Naive thymus-derived CD4-positive, alpha-beta T cell (primary cell): ENCODE measurements around the gene STON2. TPM values are rescaled to one million over a fixed set of nuclear protein-coding genes. Genes with fewer than 3 reads are reported as not detected.
A peak's percentile ranks its signal among the peaks of the same experiment; 100 is the strongest.
"Not testable (repeated sequence)": the region's sequence is repeated elsewhere in the genome, so short reads cannot be mapped to it uniquely, and the experiment has no call there.

ENCODE experiments used
- ATAC-seq: fragments of 150-1000 bp; cut with Tn5 transposase; 2 replicates; pipeline ENCODE4 v1.10.0; 2021; ENCODE audit warnings: mild to moderate bottlenecking, moderate library complexity
- CTCF ChIA-PET: fragments of 350-600 bp; sonication (Branson Sonifier 250); formaldehyde crosslinking; loops from one replicate; lab custom pipeline; 2021; ENCODE audit warnings: antibody characterized with exemption; lab: Charles Lee
- POLR2A ChIA-PET: fragments of 350-600 bp; sonication (Branson Sonifier 250); formaldehyde crosslinking; loops from one replicate; lab custom pipeline; 2021; ENCODE audit warnings: antibody characterized with exemption, inconsistent platforms; lab: Charles Lee
- DNase-seq, 9 donors: peaks; one replicate each; pipeline versions ENCODE4 v3.0.0 to v3.0.0-alpha.2; 2020 to 2022; ENCODE audit warnings: mixed read lengths in 1 of 9
- H3K27ac ChIP-seq: one replicate; pipeline ENCODE4 v1.7.0; 2013; ENCODE audit warnings: mild to moderate bottlenecking, low read depth, low read length, moderate library complexity
- H3K27me3 ChIP-seq, 2 donors: one replicate each; pipeline ENCODE4 v1.7.0; 2013; ENCODE audit warnings: low read length in 2 of 2, mild to moderate bottlenecking in 2 of 2, moderate library complexity in 2 of 2; ENCODE audit not compliant: control insufficient read depth in 2 of 2, insufficient read depth in 2 of 2
- H3K36me3 ChIP-seq, 3 experiments: 1 replicate in 2 of 3; 2 replicates in 1 of 3; pipeline ENCODE4 v1.7.0; 2013; ENCODE audit warnings: low read length in 3 of 3, mild to moderate bottlenecking in 3 of 3, moderate library complexity in 1 of 3; ENCODE audit not compliant: insufficient read depth in 3 of 3, control insufficient read depth in 2 of 3
- H3K4me1 ChIP-seq, 2 donors: one replicate each; pipeline ENCODE4 v1.7.0; 2013; ENCODE audit warnings: low read length in 2 of 2, mild to moderate bottlenecking in 2 of 2, moderate library complexity in 1 of 2; ENCODE audit not compliant: control insufficient read depth in 2 of 2, insufficient read depth in 2 of 2
- H3K4me3 ChIP-seq: 2 replicates; pipeline ENCODE4 v1.7.0; 2013; ENCODE audit warnings: mild to moderate bottlenecking, low read length
- H3K9me3 ChIP-seq, 3 experiments: 1 replicate in 2 of 3; 2 replicates in 1 of 3; pipeline ENCODE4 v1.7.0; 2013; ENCODE audit warnings: low read length in 3 of 3; ENCODE audit not compliant: control insufficient read depth in 2 of 3
- H3K27ac Mint-ChIP-seq, 9 donors: one replicate each; pipeline ENCODE4 v1.8.0; 2020 to 2022; ENCODE audit warnings: mixed read lengths in 9 of 9, mild to moderate bottlenecking in 8 of 9, moderate library complexity in 5 of 9, inconsistent platforms in 2 of 9
- H3K27me3 Mint-ChIP-seq, 5 donors: one replicate each; pipeline ENCODE4 v1.8.0; 2021 to 2022; ENCODE audit warnings: mixed read lengths in 5 of 5, mild to moderate bottlenecking in 1 of 5
- H3K36me3 Mint-ChIP-seq, 5 donors: one replicate each; pipeline ENCODE4 v1.8.0; 2020 to 2022; ENCODE audit warnings: mixed read lengths in 5 of 5, mild to moderate bottlenecking in 3 of 5, inconsistent platforms in 1 of 5
- H3K4me1 Mint-ChIP-seq, 7 donors: one replicate each; pipeline ENCODE4 v1.8.0; 2020 to 2022; ENCODE audit warnings: mixed read lengths in 7 of 7, mild to moderate bottlenecking in 3 of 7, inconsistent platforms in 1 of 7
- H3K4me3 Mint-ChIP-seq, 10 donors: one replicate each; pipeline ENCODE4 v1.8.0; 2020 to 2022; ENCODE audit warnings: mild to moderate bottlenecking in 10 of 10, mixed read lengths in 10 of 10, moderate library complexity in 6 of 10, inconsistent platforms in 2 of 10
- H3K9me3 Mint-ChIP-seq, 11 donors: one replicate each; pipeline ENCODE4 v1.8.0; 2020 to 2022; ENCODE audit warnings: mixed read lengths in 11 of 11, mild to moderate bottlenecking in 4 of 11, inconsistent platforms in 1 of 11, moderate library complexity in 1 of 11
- intact Hi-C, 2 donors: fragments of 100-400 bp; cut with micrococcal nuclease; formaldehyde crosslinking; loops; one replicate each; pipeline ENCODE4 v1.15.1; 2023
- polyA plus RNA-seq, 2 donors: library from polyadenylated mRNA; unstranded; fragments of 300-500 nt; fragmentation: Illumina TruSeq; gene quantifications; one replicate each; pipeline ENCODE4 v1.2.3, GENCODE V29; 2021
- total RNA-seq, 6 experiments: library from RNA in 5 of 6; stranded (reverse) in 5 of 6; gene quantifications; 1 replicate in 5 of 6; 2 replicates in 1 of 6; pipeline ENCODE4 v1.2.3 and lab custom pipeline; 2021 to 2026

STON2 gene
- total and polyA plus RNA-seq, 7 experiments from 2014 or later = 0.19 to 3.4 (median 0.65) TPM; not detected in 4

DNA sequence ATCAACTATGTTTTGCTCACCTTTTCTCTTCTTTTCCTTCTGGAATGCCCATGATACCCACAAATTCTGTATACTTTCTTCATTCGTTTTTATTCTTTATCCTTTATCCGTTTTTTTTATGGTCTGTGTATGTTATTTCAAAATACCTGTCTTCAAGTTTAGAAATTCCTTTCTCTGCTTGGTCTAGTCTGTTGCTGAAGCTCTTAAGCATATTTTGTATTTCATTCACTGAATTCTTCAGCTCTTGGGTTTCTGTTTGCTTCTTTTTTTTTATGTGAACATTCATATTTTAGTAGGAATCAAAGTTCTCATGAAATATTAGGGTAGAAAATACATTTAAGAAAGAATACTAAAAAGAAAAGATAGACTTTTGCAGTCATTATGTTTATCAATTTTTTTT is 156.6 kb downstream of the STON2 start:
- Histone ChIP-seq H3K4me3 (no peak overlapping the region), H3K36me3 (no peaks in the 10 kb centered on the region), H3K27me3 (no peaks in the 10 kb centered on the region), H3K27ac (no peak overlapping the region), H3K9me3 (peaks cover 0 to 8% (median 0%) of the 10 kb centered on the region in 3 experiments), H3K4me1 (no peaks in the 10 kb centered on the region)
- H3K9me3 Mint-ChIP-seq = peaks cover 5 to 27% (median 17%) of the 10 kb centered on the region in 11 donors
- peaks cover 0 to 1% (median 0%) of the 10 kb centered on the region in 7 donors for H3K4me1 Mint-ChIP-seq
- no peak for DNase-seq
- intact Hi-C loops = no loop called here
- no peak overlapping the region for H3K27ac Mint-ChIP-seq
- H3K36me3 Mint-ChIP-seq = peaks cover 0 to 10% (median 0%) of the 10 kb centered on the region in 5 donors
- CTCF ChIA-PET = no interaction called here
- POLR2A ChIA-PET = interaction anchor here (0.7 kb wide), 1 partner anchor 40 kb away, joined by 3 read pairs; no protein-coding TSS in a partner anchor
- H3K27me3 Mint-ChIP-seq = peaks cover 7 to 24% (median 11%) of the 10 kb centered on the region in 5 donors
- no peak overlapping the region for H3K4me3 Mint-ChIP-seq
- ATAC-seq = no peak

- H3K9me3 ChIP-seq, H3K36me3 Mint-ChIP-seq, H3K4me1 Mint-ChIP-seq, H3K27ac Mint-ChIP-seq, ATAC-seq, H3K27ac ChIP-seq, CTCF ChIA-PET, H3K4me3 Mint-ChIP-seq, H3K4me1 ChIP-seq, H3K36me3 ChIP-seq, H3K9me3 Mint-ChIP-seq, H3K27me3 ChIP-seq, DNase-seq, H3K4me3 ChIP-seq, intact Hi-C loops: not testable (repeated sequence)
- POLR2A ChIA-PET = interaction anchor here (0.7 kb wide), 1 partner anchor 24 kb away, joined by 3 read pairs; no protein-coding TSS in a partner anchor
- peaks cover 0 to 21% (median 4%) of the 10 kb centered on the region in 5 donors for H3K27me3 Mint-ChIP-seq
Measured at GRCh38 chr14:81236849-81237248, 163.3 kb downstream of the STON2 start.

DNA sequence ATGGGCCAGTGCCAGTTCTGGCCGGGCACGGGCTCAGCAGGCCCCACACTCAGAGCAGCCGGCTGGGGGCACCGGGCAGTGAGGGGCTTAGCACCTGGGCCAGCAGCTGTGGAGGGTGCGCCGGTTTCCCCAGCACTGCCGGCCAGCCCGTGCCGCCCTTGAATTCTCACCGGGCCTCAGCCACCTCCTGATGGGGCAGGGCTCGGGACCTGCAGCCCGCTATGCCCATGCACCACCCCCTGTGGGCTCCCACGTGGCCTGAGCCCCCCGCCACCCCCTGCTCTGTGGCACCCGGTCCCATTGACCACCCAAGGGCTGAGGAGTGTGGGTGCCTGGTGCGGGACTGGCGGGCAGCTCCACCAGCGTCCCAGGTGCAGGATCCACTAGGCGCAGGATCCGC is 164.0 kb downstream of the STON2 start:
- no peak for DNase-seq
- H3K4me1 ChIP-seq = no peaks in the 10 kb centered on the region
- intact Hi-C loops = no loop called here
- peaks cover 0 to 19% (median 4%) of the 10 kb centered on the region in 5 donors for H3K27me3 Mint-ChIP-seq
- no peak overlapping the region for H3K4me3 Mint-ChIP-seq
- no peaks in the 10 kb centered on the region for H3K9me3 ChIP-seq
- H3K27me3 ChIP-seq = no peaks in the 10 kb centered on the region
- H3K36me3 Mint-ChIP-seq = no peaks in the 10 kb centered on the region
- no peak overlapping the region for H3K4me3 ChIP-seq
- ATAC-seq = no peak
- H3K27ac Mint-ChIP-seq = no peak overlapping the region
- no peak overlapping the region for H3K27ac ChIP-seq
- peaks cover 0 to 5% (median 0%) of the 10 kb centered on the region in 11 donors for H3K9me3 Mint-ChIP-seq
- H3K36me3 ChIP-seq = no peaks in the 10 kb centered on the region
- peaks cover 0 to 6% (median 3%) of the 10 kb centered on the region in 7 donors for H3K4me1 Mint-ChIP-seq
- POLR2A ChIA-PET = no interaction called here
- CTCF ChIA-PET = no interaction called here

DNA sequence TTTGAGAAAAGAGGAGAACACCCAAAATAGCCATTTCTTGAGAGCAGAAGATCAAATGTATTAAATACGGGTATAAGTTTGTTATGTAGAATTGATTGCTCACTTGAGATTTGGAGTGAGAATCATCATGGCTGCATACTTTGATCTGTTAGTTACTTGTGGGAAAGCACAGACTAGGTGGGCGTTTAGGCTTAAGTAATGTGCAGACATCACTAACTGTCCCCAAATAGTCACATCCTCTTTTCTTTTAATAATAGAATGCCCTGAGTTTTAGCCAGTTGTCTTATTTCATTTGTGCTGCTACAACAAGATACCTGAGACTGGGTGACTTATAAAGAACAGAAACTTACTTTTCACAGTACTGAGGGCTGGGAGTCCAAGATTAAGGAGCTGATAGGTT is 165.0 kb downstream of the STON2 start:
- ChIA-PET POLR2A (no interaction called here), CTCF (no interaction called here)
- peaks cover 0 to 6% (median 3%) of the 10 kb centered on the region in 7 donors for H3K4me1 Mint-ChIP-seq
- H3K4me3 ChIP-seq = no peak overlapping the region
- no peak overlapping the region for H3K27ac ChIP-seq
- intact Hi-C loops = no loop called here
- no peaks in the 10 kb centered on the region for H3K9me3 ChIP-seq
- no peak for ATAC-seq
- no peaks in the 10 kb centered on the region for H3K9me3 Mint-ChIP-seq
- H3K27ac Mint-ChIP-seq = no peak overlapping the region
- no peak overlapping the region for H3K4me3 Mint-ChIP-seq
- no peaks in the 10 kb centered on the region for H3K36me3 Mint-ChIP-seq
- H3K4me1 ChIP-seq = no peaks in the 10 kb centered on the region
- H3K36me3 ChIP-seq = no peaks in the 10 kb centered on the region
- no peak for DNase-seq
- H3K27me3 Mint-ChIP-seq = peaks cover 0 to 9% (median 0%) of the 10 kb centered on the region in 5 donors
- no peaks in the 10 kb centered on the region for H3K27me3 ChIP-seq

- ChIA-PET POLR2A (interaction anchor here (2.8 kb wide), 1 partner anchor 13 kb away, joined by 8 read pairs; the partner anchor contains the start of gene GTF2A1), CTCF (no interaction called here)
- H3K9me3 Mint-ChIP-seq = no peaks in the 10 kb centered on the region
- H3K27ac ChIP-seq = no peak overlapping the region
- H3K36me3 ChIP-seq = no peaks in the 10 kb centered on the region
- no peak overlapping the region for H3K4me3 ChIP-seq
- no peaks in the 10 kb centered on the region for H3K4me1 ChIP-seq
- no peak for ATAC-seq
- intact Hi-C loops = no loop called here
- no peak overlapping the region for H3K27ac Mint-ChIP-seq
- no peak for DNase-seq
- no peaks in the 10 kb centered on the region for H3K27me3 ChIP-seq
- no peaks in the 10 kb centered on the region for H3K36me3 Mint-ChIP-seq
- H3K4me1 Mint-ChIP-seq = peaks cover 0 to 6% (median 3%) of the 10 kb centered on the region in 7 donors
- H3K27me3 Mint-ChIP-seq = peaks cover 0 to 5% (median 0%) of the 10 kb centered on the region in 5 donors
- H3K9me3 ChIP-seq = no peaks in the 10 kb centered on the region
- H3K4me3 Mint-ChIP-seq = no peak overlapping the region
Measured at GRCh38 chr14:81234278-81234677, 165.8 kb downstream of the STON2 start.

DNA sequence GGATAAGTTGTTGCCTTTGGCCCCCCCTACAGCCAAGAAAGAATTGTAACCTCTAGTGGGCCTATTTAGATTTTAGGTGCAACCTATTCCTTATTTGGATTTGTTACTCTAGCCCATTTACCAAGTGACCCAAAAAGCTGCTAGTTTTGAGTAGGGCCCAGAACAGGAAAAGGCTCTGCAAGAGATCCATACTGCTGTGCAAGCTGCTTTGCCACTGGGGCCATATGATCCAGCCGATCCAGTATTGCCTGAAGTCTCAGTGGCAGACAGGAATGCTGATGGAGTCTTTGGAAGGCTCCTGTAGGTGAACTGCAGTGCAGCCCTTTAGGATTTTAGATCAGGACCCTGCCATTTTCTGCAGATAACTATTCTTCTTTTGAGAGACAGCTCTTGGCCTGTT is 166.5 kb downstream of the STON2 start:
- H3K4me1 ChIP-seq = no peaks in the 10 kb centered on the region
- intact Hi-C loops = loop anchor here in 1 of 2 donors (1.0 kb wide), 1 partner anchor 237 kb away; no protein-coding TSS in a partner anchor
- Mint-ChIP-seq H3K36me3 (no peaks in the 10 kb centered on the region), H3K4me1 (peaks cover 0 to 6% (median 3%) of the 10 kb centered on the region in 7 donors), H3K27ac (peak overlapping the region in 1 of 9 donors; percentile 13), H3K4me3 (no peak overlapping the region), H3K9me3 (no peaks in the 10 kb centered on the region), H3K27me3 (peaks cover 0 to 4% (median 0%) of the 10 kb centered on the region in 5 donors)
- ChIA-PET POLR2A (interaction anchor here (2.8 kb wide), 1 partner anchor 12 kb away, joined by 8 read pairs; the partner anchor contains the start of gene GTF2A1), CTCF (no interaction called here)
- no peaks in the 10 kb centered on the region for H3K36me3 ChIP-seq
- no peak for DNase-seq
- no peak for ATAC-seq
- no peaks in the 10 kb centered on the region for H3K9me3 ChIP-seq
- H3K4me3 ChIP-seq = no peak overlapping the region
- no peaks in the 10 kb centered on the region for H3K27me3 ChIP-seq
- H3K27ac ChIP-seq = no peak overlapping the region

- Histone ChIP-seq H3K27me3 (no peaks in the 10 kb centered on the region), H3K9me3 (no peaks in the 10 kb centered on the region), H3K36me3 (no peaks in the 10 kb centered on the region), H3K4me1 (no peaks in the 10 kb centered on the region), H3K4me3 (no peak overlapping the region), H3K27ac (no peak overlapping the region)
- no peaks in the 10 kb centered on the region for H3K9me3 Mint-ChIP-seq
- intact Hi-C loops = no loop called here
- no peaks in the 10 kb centered on the region for H3K27me3 Mint-ChIP-seq
- H3K4me1 Mint-ChIP-seq = peaks cover 0 to 6% (median 3%) of the 10 kb centered on the region in 7 donors
- H3K4me3 Mint-ChIP-seq = no peak overlapping the region
- CTCF ChIA-PET = no interaction called here
- H3K36me3 Mint-ChIP-seq = no peaks in the 10 kb centered on the region
- POLR2A ChIA-PET = no interaction called here
- ATAC-seq (no peak), DNase-seq (no peak)
- H3K27ac Mint-ChIP-seq = no peak overlapping the region
Measured at GRCh38 chr14:81231540-81231939, 168.6 kb downstream of the STON2 start.
